Body of pancreas (tissue), 4 donors: ENCODE results near the gene SUPT4H1. TPM values are rescaled to one million over a fixed set of nuclear protein-coding genes. Genes with fewer than 3 reads are reported as not detected.
A peak's percentile ranks its signal among the peaks of the same experiment; 100 is the strongest.

Experiments
- ATAC-seq: fragments of 150-250 bp; one replicate; pipeline ENCODE4 v1.9.1; 2016
- DNase-seq, 4 donors: peaks; one replicate each; pipeline ENCODE4 v3.0.0-alpha.2; 2019
- H3K27ac ChIP-seq, 4 donors: fragments of 200-600 bp; sonication (generic); 1 replicate in 3 of 4; 2 replicates in 1 of 4; pipeline versions ENCODE4 v1.5.1 to v1.6.1; 2016 to 2019; ENCODE audit warnings: mild to moderate bottlenecking in 1 of 4, mixed read lengths in 1 of 4, moderate library complexity in 1 of 4
- H3K27me3 ChIP-seq, 2 donors: fragments of 200-600 bp; sonication (generic); one replicate each; pipeline ENCODE4 v1.6.0; 2016; ENCODE audit warnings: mild to moderate bottlenecking in 1 of 2
- H3K36me3 ChIP-seq, 2 donors: fragments of 200-600 bp; sonication (generic); replicated peaks in 1 of 2; 2 replicates each; pipeline ENCODE4 v1.5.1; 2016; ENCODE audit warnings: low read depth in 2 of 2; ENCODE audit not compliant: insufficient read depth in 1 of 2
- H3K4me1 ChIP-seq: fragments of 200-600 bp; sonication (generic); one replicate; pipeline ENCODE4 v1.6.0; 2016
- H3K4me3 ChIP-seq, 2 donors: fragments of 200-600 bp; sonication (generic); 1 replicate in 1 of 2; 2 replicates in 1 of 2; pipeline ENCODE4 v1.5.1; 2016 to 2019
- H3K9me3 ChIP-seq, 3 donors: fragments of 200-600 bp; sonication (generic); 1 replicate in 2 of 3; 2 replicates in 1 of 3; pipeline ENCODE4 v1.5.1; 2016
- POLR2A ChIP-seq, 3 donors: fragments of 450-650 bp; IDR thresholded peaks; one replicate each; pipeline ENCODE4 v1.6.1; 2016; ENCODE audit warnings: antibody characterized with exemption in 3 of 3, mild to moderate bottlenecking in 2 of 3
- WGBS, 2 donors: methylation state at CpG; one replicate each; pipeline ENCODE4 v1.1.5; 2017; 5-methylcytosine and 5-hydroxymethylcytosine counted together
- intact Hi-C: fragments of 100-400 bp; cut with DNase I; formaldehyde crosslinking; loops from one replicate; pipeline ENCODE4 v1.15.1; 2023
- total RNA-seq, 2 donors: library from RNA; depleted of rRNA; stranded (reverse); fragments of >200 nt; gene quantifications; one replicate each; pipeline ENCODE4 v1.1.0, GENCODE V29; 2016
- TF ChIP-seq, protein P1 (sequence below), 7 experiments: fragments of 450-650 bp in 4 of 7; fragments of 200-600 bp in 3 of 7; sonication (generic) in 3 of 7; IDR thresholded peaks; one replicate each; pipeline ENCODE4 v1.5.1; 2016 to 2019; ENCODE audit warnings: antibody characterized with exemption in 7 of 7

The SUPT4H1 gene
- total RNA-seq, 2 donors from 2014 or later = 10.2 to 24.4 TPM

DNA sequence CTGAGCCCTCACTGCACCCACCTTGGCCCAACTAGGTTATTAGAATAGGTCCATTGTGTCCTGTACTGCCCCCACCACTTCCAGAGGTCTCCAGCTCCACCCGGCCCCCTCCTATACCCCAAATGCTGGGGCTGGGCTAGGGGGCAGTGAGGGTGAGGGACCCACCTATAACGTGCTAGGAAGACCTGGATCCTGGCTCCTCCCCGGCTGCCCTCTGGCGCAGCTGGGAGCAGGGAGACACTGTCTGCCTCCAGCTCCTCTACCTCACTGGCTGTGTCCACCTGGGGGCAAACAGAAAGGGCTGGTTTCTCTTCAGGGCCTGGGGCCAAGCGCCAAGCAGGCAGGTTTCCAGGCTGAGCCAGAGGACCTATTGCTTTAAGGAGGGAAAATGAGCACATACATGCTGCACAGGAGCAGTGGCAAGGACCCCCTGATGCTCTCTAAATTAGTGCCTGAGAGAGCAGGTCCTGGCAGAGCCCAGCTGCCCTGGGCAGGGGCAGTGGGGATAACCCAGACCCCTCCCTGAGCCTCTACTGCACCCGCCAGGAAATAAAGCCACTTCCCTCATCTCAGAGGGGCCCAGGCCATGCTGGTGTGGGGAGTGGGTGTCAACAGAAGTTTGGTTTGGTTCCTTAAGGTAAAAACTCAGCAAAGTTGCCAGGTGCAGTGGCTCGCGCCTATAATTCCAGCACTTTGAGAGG lies 35.6 kb downstream of the SUPT4H1 start:
- Histone ChIP-seq H3K27me3 (no peaks in the 10 kb centered on the region), H3K4me3 (no peak overlapping the region), H3K27ac (no peak overlapping the region), H3K9me3 (no peaks in the 10 kb centered on the region), H3K4me1 (no peaks in the 10 kb centered on the region), H3K36me3 (no peaks in the 10 kb centered on the region)
- DNase-seq = no peak
- 76 to 81% methylated on average over 6 to 7 of the region's 8 CpGs for WGBS, 2 donors
- no peak for TF ChIP-seq POLR2A (IDR thresholded peaks at IDR 0.05)
- intact Hi-C loops = loop anchor here (5.0 kb wide), 1 partner anchor 131 kb away; no protein-coding TSS in a partner anchor
- no peak for ATAC-seq

DNA sequence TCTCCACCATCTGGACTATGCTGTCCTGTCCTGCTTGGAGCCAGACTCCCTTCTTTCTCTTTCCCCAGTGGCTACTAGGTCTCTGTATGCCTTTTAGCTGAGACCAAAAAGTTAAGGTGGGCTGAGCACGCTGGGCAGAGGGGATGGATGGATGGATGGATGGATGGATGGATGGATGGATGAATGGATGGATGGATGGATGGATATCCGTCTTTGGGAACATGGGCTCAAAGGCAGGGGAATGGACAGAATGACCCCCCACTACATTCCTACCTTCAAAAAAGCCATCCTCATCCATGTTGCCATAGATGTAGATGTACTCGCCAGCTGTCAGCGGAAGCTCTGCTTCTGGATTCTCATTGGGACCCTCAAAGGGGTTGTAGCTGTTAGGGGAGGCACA lies 36.3 kb downstream of the SUPT4H1 start:
- intact Hi-C loops = loop anchor here (5.0 kb wide), 1 partner anchor 132 kb away; no protein-coding TSS in a partner anchor
- no peak for ATAC-seq
- Histone ChIP-seq H3K4me3 (no peak overlapping the region), H3K9me3 (no peaks in the 10 kb centered on the region), H3K27ac (no peak overlapping the region), H3K4me1 (no peaks in the 10 kb centered on the region), H3K36me3 (no peaks in the 10 kb centered on the region), H3K27me3 (no peaks in the 10 kb centered on the region)
- DNase-seq = no peak
- TF ChIP-seq, protein P1, sequence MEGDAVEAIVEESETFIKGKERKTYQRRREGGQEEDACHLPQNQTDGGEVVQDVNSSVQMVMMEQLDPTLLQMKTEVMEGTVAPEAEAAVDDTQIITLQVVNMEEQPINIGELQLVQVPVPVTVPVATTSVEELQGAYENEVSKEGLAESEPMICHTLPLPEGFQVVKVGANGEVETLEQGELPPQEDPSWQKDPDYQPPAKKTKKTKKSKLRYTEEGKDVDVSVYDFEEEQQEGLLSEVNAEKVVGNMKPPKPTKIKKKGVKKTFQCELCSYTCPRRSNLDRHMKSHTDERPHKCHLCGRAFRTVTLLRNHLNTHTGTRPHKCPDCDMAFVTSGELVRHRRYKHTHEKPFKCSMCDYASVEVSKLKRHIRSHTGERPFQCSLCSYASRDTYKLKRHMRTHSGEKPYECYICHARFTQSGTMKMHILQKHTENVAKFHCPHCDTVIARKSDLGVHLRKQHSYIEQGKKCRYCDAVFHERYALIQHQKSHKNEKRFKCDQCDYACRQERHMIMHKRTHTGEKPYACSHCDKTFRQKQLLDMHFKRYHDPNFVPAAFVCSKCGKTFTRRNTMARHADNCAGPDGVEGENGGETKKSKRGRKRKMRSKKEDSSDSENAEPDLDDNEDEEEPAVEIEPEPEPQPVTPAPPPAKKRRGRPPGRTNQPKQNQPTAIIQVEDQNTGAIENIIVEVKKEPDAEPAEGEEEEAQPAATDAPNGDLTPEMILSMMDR (IDR thresholded peaks at IDR 0.05) = no peak
- TF ChIP-seq POLR2A (IDR thresholded peaks at IDR 0.05) = no peak
- 83 to 88% methylated on average over 4 of the region's 4 CpGs for WGBS, 2 donors

DNA sequence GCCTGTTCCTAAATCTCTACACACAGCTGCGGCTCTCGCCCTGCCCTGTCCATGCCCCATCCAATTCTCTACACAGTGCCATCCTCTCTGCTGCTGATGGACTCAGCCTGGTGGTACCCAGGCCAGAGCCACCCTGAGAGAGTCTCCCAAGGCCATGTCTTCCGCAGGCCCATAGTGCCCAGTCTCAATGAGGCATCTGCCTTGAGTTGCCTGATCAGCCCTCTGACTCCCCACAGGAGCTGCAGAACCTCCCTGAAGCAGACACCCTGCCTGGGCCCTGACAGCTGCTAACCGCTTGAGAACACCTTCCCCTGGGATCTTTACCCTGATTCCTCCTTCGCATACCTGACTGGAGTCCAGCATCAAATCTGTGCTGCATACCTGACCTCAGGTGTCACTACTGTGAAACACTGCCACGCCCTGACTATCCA lies 36.7 kb downstream of the SUPT4H1 start:
- 91 to 93% methylated on average over 6 of the region's 6 CpGs for WGBS, 2 donors
- no peaks in the 10 kb centered on the region for H3K27me3 ChIP-seq
- ATAC-seq (no peak), DNase-seq (peak in 1 of 4 donors; percentile 4)
- TF ChIP-seq, protein P1 (IDR thresholded peaks at IDR 0.05) = no peak
- TF ChIP-seq POLR2A (IDR thresholded peaks at IDR 0.05) = no peak
- intact Hi-C loops = loop anchor here (5.0 kb wide), 1 partner anchor 132 kb away; no protein-coding TSS in a partner anchor
- H3K9me3 ChIP-seq = no peaks in the 10 kb centered on the region
- no peaks in the 10 kb centered on the region for H3K4me1 ChIP-seq
- H3K4me3 ChIP-seq = no peak overlapping the region
- no peak overlapping the region for H3K27ac ChIP-seq
- H3K36me3 ChIP-seq = no peaks in the 10 kb centered on the region

DNA sequence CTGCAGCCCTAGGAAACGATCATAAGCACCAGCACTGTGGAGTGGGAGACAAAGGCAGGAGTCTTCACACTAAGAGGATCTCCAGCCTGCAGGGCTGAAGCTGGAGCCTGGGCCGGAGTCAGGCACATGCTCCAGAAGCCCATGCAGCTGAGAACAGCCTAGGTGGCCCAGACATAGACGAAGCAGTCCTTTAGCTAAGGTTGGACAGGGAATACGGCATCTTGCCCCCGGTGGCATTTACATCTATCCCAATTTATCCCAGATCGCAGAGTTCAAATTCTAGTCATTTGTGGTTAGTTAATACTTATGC lies 37.3 kb downstream of the SUPT4H1 start:
- Histone ChIP-seq H3K27me3 (no peaks in the 10 kb centered on the region), H3K27ac (no peak overlapping the region), H3K4me3 (no peak overlapping the region), H3K9me3 (no peaks in the 10 kb centered on the region), H3K4me1 (no peaks in the 10 kb centered on the region), H3K36me3 (no peaks in the 10 kb centered on the region)
- intact Hi-C loops = loop anchor here (5.0 kb wide), 1 partner anchor 133 kb away; no protein-coding TSS in a partner anchor
- DNase-seq (no peak), ATAC-seq (no peak)
- TF ChIP-seq POLR2A (IDR thresholded peaks at IDR 0.05) = no peak
- TF ChIP-seq, protein P1 (IDR thresholded peaks at IDR 0.05) = no peak
- WGBS, 2 donors = 90 to 92% methylated on average over 6 of the region's 6 CpGs

DNA sequence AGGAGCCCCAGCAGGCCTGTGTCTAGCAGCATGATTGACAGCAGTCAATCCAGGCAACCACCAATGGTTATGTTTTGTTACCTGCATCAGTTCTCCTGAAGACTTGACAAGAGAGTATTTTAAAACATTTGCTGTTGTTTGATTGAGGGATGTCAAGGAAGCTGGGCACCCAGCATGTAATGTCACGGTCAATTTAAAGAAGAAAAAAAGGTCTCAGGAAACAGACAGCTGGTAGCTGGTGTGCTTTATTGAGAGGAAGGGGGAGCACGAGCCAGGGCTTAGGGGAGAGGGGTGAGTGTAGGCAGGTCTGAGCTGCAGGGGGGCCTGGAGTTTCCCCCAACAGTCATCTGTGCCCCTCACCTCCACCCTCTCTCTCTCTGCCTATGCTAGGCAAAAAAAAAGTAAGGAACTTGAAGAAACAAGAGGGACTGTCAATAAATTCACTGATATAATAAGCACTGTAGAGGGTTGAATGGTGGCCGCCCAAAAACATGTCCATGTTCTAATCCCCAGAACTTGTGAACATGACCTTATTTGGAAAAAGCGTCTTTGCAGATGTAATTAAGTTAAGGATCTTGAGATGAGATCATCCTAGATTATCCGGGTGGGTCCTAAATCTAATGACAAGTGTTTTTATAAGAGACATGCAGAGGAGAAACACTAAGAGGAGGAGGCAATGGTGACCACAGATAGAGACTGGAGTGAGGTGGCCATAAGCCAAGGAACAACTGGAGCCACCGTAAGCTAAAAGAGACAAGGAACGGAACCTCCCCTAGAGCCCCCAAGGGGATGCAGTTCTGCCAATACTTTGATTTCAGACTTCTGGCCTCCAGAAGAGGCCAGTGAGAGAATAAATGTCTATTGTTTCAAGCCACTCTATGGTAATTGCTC lies 37.9 kb downstream of the SUPT4H1 start:
- Histone ChIP-seq H3K4me1 (no peaks in the 10 kb centered on the region), H3K9me3 (no peaks in the 10 kb centered on the region), H3K27ac (no peak overlapping the region), H3K36me3 (no peaks in the 10 kb centered on the region), H3K27me3 (no peaks in the 10 kb centered on the region), H3K4me3 (no peak overlapping the region)
- DNase-seq (no peak), ATAC-seq (no peak)
- 79 to 80% methylated on average over 7 of the region's 7 CpGs for WGBS, 2 donors
- intact Hi-C loops = no loop called here
- TF ChIP-seq, protein P1 (IDR thresholded peaks at IDR 0.05) = no peak
- TF ChIP-seq POLR2A (IDR thresholded peaks at IDR 0.05) = no peak
